HCT116 (cell line): ENCODE measurements around the gene PEX6. TPM values are rescaled to one million over a fixed set of nuclear protein-coding genes. Genes with fewer than 3 reads are reported as not detected.

Experiments
- ATAC-seq: fragments of 200-7000 bp; cut with Tn5 transposase; 2 replicates; pipeline ENCODE4 v1.9.1; 2020; ENCODE audit warnings: mild to moderate bottlenecking, moderate library complexity
- BruUV-seq: library from RNA; stranded (reverse); fragments of 400-500 nt; replicated peaks from 2 replicates; lab custom pipeline; 2021; lab: Mats Ljungman, UMichigan
- CTCF ChIA-PET: fragments of 300-600 bp; sonication (Branson Sonifier 250); formaldehyde crosslinking; loops from one replicate; lab custom pipeline; 2021; ENCODE audit warnings: antibody characterized with exemption; lab: Charles Lee
- POLR2A ChIA-PET: fragments of 300-600, 350-600 bp; sonication (Branson Sonifier 250); formaldehyde crosslinking; loops from one replicate; lab custom pipeline; 2021; ENCODE audit warnings: antibody characterized with exemption; lab: Charles Lee
- RAD21 ChIA-PET, 2 experiments: fragments of 300-600 bp; sonication (Branson Sonifier 250); formaldehyde crosslinking; loops; one replicate each; lab custom pipeline; 2023; ENCODE audit warnings: low total read pairs in 2 of 2; ENCODE audit not compliant: uncharacterized antibody in 2 of 2, unreplicated experiment in 2 of 2, low non-redundant PET in 1 of 2; lab: Charles Lee
- DNase-seq: peaks from one replicate; pipeline ENCODE4 v3.0.0-alpha.2; 2010; ENCODE audit warnings: low read depth, low spot score
- H2AFZ ChIP-seq: fragments of 200-600 bp; shearing (Covaris generic), sonication (generic); 2 replicates; pipeline ENCODE4 v1.6.1; 2017; ENCODE audit warnings: low read depth, mixed run types, mixed read lengths, antibody characterized with exemption, low read length; ENCODE audit not compliant: poor library complexity, severe bottlenecking
- H3K27ac ChIP-seq: 2 replicates; pipeline ENCODE4 v1.5.1; 2012; ENCODE audit warnings: low read depth, low read length
- H3K27me3 ChIP-seq: fragments of 200-600 bp; sonication (generic); 2 replicates; pipeline ENCODE4 v1.6.1; 2016; ENCODE audit warnings: mixed run types, low read length, mixed read lengths; ENCODE audit not compliant: insufficient read depth
- H3K36me3 ChIP-seq, 2 experiments: fragments of 200-500 bp in 1 of 2; fragments of 200-600 bp in 1 of 2; sonication (Bioruptor generic) in 1 of 2; sonication (generic) in 1 of 2; 2 replicates each; pipeline versions ENCODE4 v1.5.1 to v1.6.1; 2014 to 2016; ENCODE audit warnings: low read length in 2 of 2, inconsistent platforms in 1 of 2, mixed read lengths in 1 of 2, mixed run types in 1 of 2; ENCODE audit not compliant: insufficient read depth in 2 of 2, control insufficient read depth in 1 of 2
- H3K4me1 ChIP-seq, 2 experiments: fragments of 200-600 bp in 1 of 2; sonication (generic) in 1 of 2; 2 replicates each; pipeline versions ENCODE4 v1.5.1 to v1.6.1; 2012 to 2017; ENCODE audit warnings: low read length in 2 of 2, inconsistent platforms in 1 of 2, mild to moderate bottlenecking in 1 of 2, mixed read lengths in 1 of 2, mixed run types in 1 of 2, moderate library complexity in 1 of 2; ENCODE audit not compliant: insufficient read depth in 2 of 2, control insufficient read depth in 1 of 2
- H3K4me2 ChIP-seq: fragments of 200-600 bp; sonication (generic); 2 replicates; pipeline ENCODE4 v1.6.1; 2017; ENCODE audit warnings: mixed run types, low read length, mixed read lengths
- H3K4me3 ChIP-seq, 2 experiments: fragments of 200-600 bp in 1 of 2; sonication (generic) in 1 of 2; replicated peaks in 1 of 2; 2 replicates each; pipeline ENCODE4 v1.5.1; 2011 to 2016; ENCODE audit warnings: low read length in 2 of 2, control low read depth in 1 of 2, low read depth in 1 of 2, mild to moderate bottlenecking in 1 of 2, mixed read lengths in 1 of 2, mixed run types in 1 of 2
- H3K79me2 ChIP-seq: fragments of 200-600 bp; sonication (generic); 2 replicates; pipeline ENCODE4 v1.6.1; 2017; ENCODE audit warnings: mild to moderate bottlenecking, mixed run types, low read length, moderate library complexity, mixed read lengths; ENCODE audit not compliant: insufficient read depth
- H3K9ac ChIP-seq: fragments of 200-600 bp; sonication (generic); 2 replicates; pipeline ENCODE4 v1.6.1; 2016; ENCODE audit warnings: low read length, mixed read lengths
- H3K9me2 ChIP-seq: fragments of 200-600 bp; sonication (generic), shearing (Covaris generic); 2 replicates; pipeline ENCODE4 v1.6.1; 2017; ENCODE audit warnings: mixed run types, mild to moderate bottlenecking, moderate library complexity; ENCODE audit not compliant: insufficient read depth
- H3K9me3 ChIP-seq, 2 experiments: fragments of 200-500 bp in 1 of 2; fragments of 200-600 bp in 1 of 2; sonication (Bioruptor generic) in 1 of 2; sonication (generic) in 1 of 2; 2 replicates each; pipeline ENCODE4 v1.6.1; 2014 to 2017; ENCODE audit warnings: low read length in 2 of 2, mixed read lengths in 2 of 2, inconsistent platforms in 1 of 2, low read depth in 1 of 2, mild to moderate bottlenecking in 1 of 2, mixed run types in 1 of 2, moderate library complexity in 1 of 2; ENCODE audit not compliant: control insufficient read depth in 1 of 2, insufficient read depth in 1 of 2
- H4K20me1 ChIP-seq: fragments of 200-600 bp; sonication (generic), shearing (Covaris generic); 2 replicates; pipeline ENCODE4 v1.6.1; 2017; ENCODE audit warnings: mixed run types, mild to moderate bottlenecking, moderate library complexity; ENCODE audit not compliant: insufficient read depth
- ATF3 ChIP-seq: IDR thresholded peaks from 2 replicates; pipeline ENCODE4 v1.6.1; 2012
- CEBPB ChIP-seq: IDR thresholded peaks from 2 replicates; pipeline ENCODE4 v1.6.1; 2012; ENCODE audit warnings: low read depth
- EZH2 ChIP-seq: fragments of 200-600 bp; sonication (generic); IDR thresholded peaks from 2 replicates; pipeline ENCODE4 v1.6.1; 2017; ENCODE audit warnings: antibody characterized with exemption, mixed run types
- FOSL1 ChIP-seq: IDR thresholded peaks from 2 replicates; pipeline ENCODE4 v1.6.1; 2012; ENCODE audit warnings: low read depth
- JUND ChIP-seq: IDR thresholded peaks from 2 replicates; pipeline ENCODE4 v1.6.1; 2012
- POLR2A ChIP-seq: IDR thresholded peaks from 2 replicates; pipeline ENCODE4 v1.7.0; 2011; ENCODE audit warnings: borderline replicate concordance; ENCODE audit not compliant: insufficient read depth, insufficient read length; ENCODE audit errors: extremely low read depth
- RAD21 ChIP-seq: IDR thresholded peaks from 2 replicates; pipeline ENCODE4 v1.6.1; 2012; ENCODE audit warnings: low read depth, mild to moderate bottlenecking
- SIN3A ChIP-seq: IDR thresholded peaks from 2 replicates; pipeline ENCODE4 v1.6.1; 2012; ENCODE audit warnings: low read depth
- SP1 ChIP-seq: IDR thresholded peaks from 2 replicates; pipeline ENCODE4 v1.6.1; 2012; ENCODE audit warnings: low read depth
- SRF ChIP-seq: IDR thresholded peaks from 2 replicates; pipeline ENCODE4 v1.6.1; 2012; ENCODE audit warnings: low read depth
- TCF7L2 ChIP-seq: IDR thresholded peaks from 2 replicates; pipeline ENCODE4 v1.7.0; 2011; ENCODE audit warnings: borderline replicate concordance, inconsistent platforms; ENCODE audit not compliant: insufficient read depth, insufficient read length; ENCODE audit errors: extremely low read depth
- YY1 ChIP-seq: IDR thresholded peaks from 2 replicates; pipeline ENCODE4 v1.6.1; 2011; ENCODE audit warnings: low read length, low read depth, moderate library complexity, mild to moderate bottlenecking; ENCODE audit not compliant: insufficient replicate concordance; ENCODE audit errors: extremely low read depth
- ZBTB33 ChIP-seq: IDR thresholded peaks from 2 replicates; pipeline ENCODE4 v1.6.1; 2011; ENCODE audit warnings: mild to moderate bottlenecking, low read length, moderate library complexity; ENCODE audit not compliant: insufficient replicate concordance; ENCODE audit errors: extremely low read depth
- ZFX ChIP-seq: fragments of 450-650 bp; IDR thresholded peaks from 2 replicates; pipeline ENCODE4 v1.6.1; 2017
- intact Hi-C: fragments of 100-400 bp; cut with micrococcal nuclease; formaldehyde crosslinking; loops from 2 replicates; pipeline ENCODE4 v1.10.0; 2022
- total RNA-seq: library from RNA; stranded (reverse); gene quantifications from one replicate; pipeline ENCODE4 v1.2.1, GENCODE V29; 2021; ENCODE audit not compliant: unreplicated experiment
- TF ChIP-seq, protein P1 (sequence below): IDR thresholded peaks from 2 replicates; pipeline ENCODE4 v1.6.1; 2012
- TF ChIP-seq, protein P2 (sequence below), 3 experiments: fragments of 200-600 bp in 1 of 3; sonication (generic) in 1 of 3; IDR thresholded peaks in 2 of 3; conservative IDR thresholded peaks in 1 of 3; 2 replicates each; pipeline ENCODE4 v1.5.1; 2012 to 2017; ENCODE audit warnings: low read depth in 2 of 3, low read length in 2 of 3, antibody characterized with exemption in 1 of 3, borderline replicate concordance in 1 of 3, control low read depth in 1 of 3, mild to moderate bottlenecking in 1 of 3, mixed read lengths in 1 of 3, mixed run types in 1 of 3, moderate library complexity in 1 of 3; ENCODE audit not compliant: insufficient read depth in 1 of 3

PEX6 gene
- total RNA-seq, 1 experiment from 2014 or later, result 21.4 TPM

DNA sequence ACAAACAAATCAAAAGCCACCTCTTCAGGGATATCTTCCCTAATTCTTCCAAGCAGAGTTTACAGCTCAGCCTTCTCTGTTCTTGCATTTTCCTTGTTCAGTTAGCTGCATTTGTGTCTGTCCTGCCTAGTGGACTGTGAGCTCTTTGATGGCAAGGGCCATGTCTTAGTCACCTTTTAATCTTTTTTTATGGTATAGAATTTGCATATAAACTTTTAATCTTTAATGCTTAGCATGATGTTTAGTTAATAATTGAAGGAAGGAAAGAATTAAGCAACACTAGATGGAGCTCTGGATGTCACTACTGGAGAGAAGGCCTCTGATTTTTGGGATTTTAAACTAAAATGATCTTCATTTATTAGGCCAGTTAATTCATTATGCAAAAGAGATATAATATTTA is 17.5 kb upstream of the PEX6 start:
- Histone ChIP-seq H2AFZ (no peak overlapping the region), H3K4me1 (no peaks in the 10 kb centered on the region), H3K36me3 (peaks cover 2 to 3% of the 10 kb centered on the region in 2 experiments; a peak in 1 of 4 replicates)
- ATAC-seq, result no peak
- no peak for TF ChIP-seq SRF
- TF ChIP-seq RAD21, result peak; percentile 16; the same call in 1 of the 2 replicates
- TF ChIP-seq, all 23 proteins: peak for 1
- Histone ChIP-seq H3K79me2 (peaks cover 4% of the 10 kb centered on the region; the same call in 1 of the 2 replicates), H4K20me1 (no peaks in the 10 kb centered on the region), H3K4me3 (no peak overlapping the region), H3K9ac (no peak overlapping the region), H3K9me3 (no peaks in the 10 kb centered on the region), H3K27ac (no peak overlapping the region), H3K27me3 (no peaks in the 10 kb centered on the region), H3K9me2 (no peaks in the 10 kb centered on the region), H3K4me2 (no peak overlapping the region)
- ChIA-PET POLR2A (interaction anchor here (1.0 to 1.1 kb wide), 2 partner anchors 12 to 17 kb away, joined by 3 to 4 read pairs; partner anchors contain the start of genes KLHDC3, MEA1 and PPP2R5D), RAD21 (no interaction called here), CTCF (interaction anchor here (1.2 to 2.6 kb wide), 3 partner anchors 9 to 147 kb away, joined by 3 to 12 read pairs (median 3); partner anchors contain the start of gene PPP2R5D)
- no peak for DNase-seq
- intact Hi-C loops, result no loop called here
- BruUV-seq, result no TSS peak

DNA sequence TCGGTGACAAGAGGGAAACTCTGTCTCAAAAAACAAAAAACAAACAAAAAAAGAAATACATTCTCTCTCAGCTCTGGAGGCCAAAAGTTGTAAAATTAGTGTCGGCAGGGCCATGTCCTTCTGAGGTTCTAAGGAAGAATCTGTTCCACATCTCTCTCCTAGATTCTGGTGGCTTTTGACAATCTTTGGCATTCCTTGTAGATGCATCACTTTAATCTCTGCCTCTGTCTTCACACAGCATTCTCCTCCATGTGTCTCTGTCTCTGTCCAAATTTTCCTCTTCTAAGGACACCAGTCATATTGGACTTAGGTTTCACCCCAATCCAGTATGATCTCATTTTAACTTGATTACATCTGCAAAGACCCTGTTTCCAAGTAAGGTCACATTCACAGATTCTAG is 14.5 kb upstream of the PEX6 start:
- H2AFZ ChIP-seq, result no peak overlapping the region
- no peak overlapping the region for H3K9ac ChIP-seq
- H3K4me3 ChIP-seq, result no peak overlapping the region
- intact Hi-C loops, result no loop called here
- ATAC-seq (no peak), DNase-seq (no peak)
- no peaks in the 10 kb centered on the region for H3K27me3 ChIP-seq
- H3K4me1 ChIP-seq, result no peaks in the 10 kb centered on the region
- ChIA-PET POLR2A (no interaction called here), CTCF (no interaction called here), RAD21 (no interaction called here)
- no peak overlapping the region for H3K4me2 ChIP-seq
- no peaks in the 10 kb centered on the region for H3K9me3 ChIP-seq
- H3K9me2 ChIP-seq, result no peaks in the 10 kb centered on the region
- no peaks in the 10 kb centered on the region for H4K20me1 ChIP-seq
- no peak overlapping the region for H3K27ac ChIP-seq
- TF ChIP-seq SRF, result no peak
- TF ChIP-seq CEBPB, result no peak
- TF ChIP-seq JUND, result no peak
- TF ChIP-seq FOSL1, result no peak
- TF ChIP-seq EZH2, result no peak
- TF ChIP-seq, protein P1, sequence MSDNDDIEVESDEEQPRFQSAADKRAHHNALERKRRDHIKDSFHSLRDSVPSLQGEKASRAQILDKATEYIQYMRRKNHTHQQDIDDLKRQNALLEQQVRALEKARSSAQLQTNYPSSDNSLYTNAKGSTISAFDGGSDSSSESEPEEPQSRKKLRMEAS, result no peak
- TF ChIP-seq ZFX, result no peak
- no peak for TF ChIP-seq POLR2A
- no peak for TF ChIP-seq YY1
- no peak for TF ChIP-seq SP1
- TF ChIP-seq TCF7L2, result no peak
- TF ChIP-seq ATF3, result no peak
- TF ChIP-seq, protein P2, sequence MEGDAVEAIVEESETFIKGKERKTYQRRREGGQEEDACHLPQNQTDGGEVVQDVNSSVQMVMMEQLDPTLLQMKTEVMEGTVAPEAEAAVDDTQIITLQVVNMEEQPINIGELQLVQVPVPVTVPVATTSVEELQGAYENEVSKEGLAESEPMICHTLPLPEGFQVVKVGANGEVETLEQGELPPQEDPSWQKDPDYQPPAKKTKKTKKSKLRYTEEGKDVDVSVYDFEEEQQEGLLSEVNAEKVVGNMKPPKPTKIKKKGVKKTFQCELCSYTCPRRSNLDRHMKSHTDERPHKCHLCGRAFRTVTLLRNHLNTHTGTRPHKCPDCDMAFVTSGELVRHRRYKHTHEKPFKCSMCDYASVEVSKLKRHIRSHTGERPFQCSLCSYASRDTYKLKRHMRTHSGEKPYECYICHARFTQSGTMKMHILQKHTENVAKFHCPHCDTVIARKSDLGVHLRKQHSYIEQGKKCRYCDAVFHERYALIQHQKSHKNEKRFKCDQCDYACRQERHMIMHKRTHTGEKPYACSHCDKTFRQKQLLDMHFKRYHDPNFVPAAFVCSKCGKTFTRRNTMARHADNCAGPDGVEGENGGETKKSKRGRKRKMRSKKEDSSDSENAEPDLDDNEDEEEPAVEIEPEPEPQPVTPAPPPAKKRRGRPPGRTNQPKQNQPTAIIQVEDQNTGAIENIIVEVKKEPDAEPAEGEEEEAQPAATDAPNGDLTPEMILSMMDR (IDR thresholded peaks at IDR 0.05 in 2 of 3, conservative IDR thresholded peaks at IDR 0.05 in 1 of 3; ENCODE audit: borderline replicate concordance in 1 of 3, insufficient read depth in 1 of 3, low read depth in 2 of 3, low read length in 2 of 3), result no peak
- no peak for TF ChIP-seq SIN3A
- TF ChIP-seq ZBTB33, result no peak
- H3K79me2 ChIP-seq, result peaks cover 4% of the 10 kb centered on the region; the same call in 1 of the 2 replicates
- BruUV-seq, result no TSS peak
- H3K36me3 ChIP-seq, result peaks cover 5 to 13% of the 10 kb centered on the region in 2 experiments; a peak in 3 of 4 replicates
